HG03439 (cell line): ENCODE results near the gene OPCML.

Source experiments
- ATAC-seq: cut with Tn5 transposase; IDR thresholded peaks from one replicate; pipeline ENCODE4 v1.9.1; 2021; ENCODE audit warnings: mild to moderate bottlenecking, moderate library complexity; ENCODE audit not compliant: unreplicated experiment

OPCML gene

DNA sequence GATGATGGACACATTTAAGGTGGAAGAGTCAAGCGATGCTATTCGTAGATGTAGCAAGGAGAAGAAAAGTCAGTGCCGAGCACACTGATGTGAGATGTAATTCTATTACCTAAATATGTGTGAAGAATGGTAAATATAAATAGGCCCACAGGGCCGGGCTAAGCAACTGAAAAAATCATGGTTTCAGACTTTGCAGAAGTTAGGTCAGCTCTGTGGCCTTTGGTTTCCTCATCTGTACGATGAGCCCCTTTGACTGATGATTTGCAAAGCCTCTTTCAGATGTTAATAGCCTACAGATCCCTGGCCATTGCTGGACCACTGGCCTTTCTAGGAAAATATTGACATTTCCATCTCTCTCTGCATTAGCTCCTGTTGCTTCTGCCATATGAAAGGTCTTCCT is 570.8 kb downstream of the OPCML start:
- no peak for ATAC-seq

DNA sequence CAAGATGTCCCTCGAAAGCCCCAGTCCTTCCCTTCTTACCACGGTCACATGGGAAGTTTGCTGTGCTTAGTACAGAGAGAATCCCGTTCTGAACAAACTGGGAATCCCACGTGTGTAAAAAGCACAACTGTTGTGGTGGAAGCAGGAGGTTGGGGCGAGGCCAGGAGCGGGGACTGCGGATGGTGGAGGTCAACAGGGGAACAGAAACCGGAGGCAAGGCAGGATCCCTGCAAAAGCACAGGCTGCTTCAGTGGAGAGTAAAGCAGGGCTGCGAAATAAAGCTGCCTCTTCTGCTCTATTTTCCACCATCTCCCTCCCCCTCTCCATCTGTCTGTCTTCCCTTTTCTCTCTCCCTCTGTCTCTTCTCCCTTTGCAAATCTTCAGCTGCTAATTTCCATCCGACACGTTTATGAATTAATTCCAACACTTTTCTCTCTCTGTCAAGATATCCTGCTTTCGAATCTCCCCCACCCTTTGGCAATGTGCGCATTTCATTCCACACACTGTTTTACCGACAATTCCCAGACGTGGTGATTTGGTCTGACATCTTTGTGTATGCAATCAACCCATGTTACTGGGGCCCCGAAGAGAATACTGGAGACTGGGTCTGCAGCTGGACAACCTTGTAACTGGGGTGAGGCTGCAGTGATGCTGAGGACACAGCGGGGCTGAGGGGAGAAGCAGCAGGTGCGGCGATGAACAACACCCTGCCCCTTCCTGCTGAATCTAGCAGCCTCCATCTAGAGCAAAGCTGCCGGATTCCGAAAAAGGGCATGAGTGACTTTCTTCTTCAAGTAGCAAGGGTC is 571.8 kb downstream of the OPCML start:
- ATAC-seq = no peak

DNA sequence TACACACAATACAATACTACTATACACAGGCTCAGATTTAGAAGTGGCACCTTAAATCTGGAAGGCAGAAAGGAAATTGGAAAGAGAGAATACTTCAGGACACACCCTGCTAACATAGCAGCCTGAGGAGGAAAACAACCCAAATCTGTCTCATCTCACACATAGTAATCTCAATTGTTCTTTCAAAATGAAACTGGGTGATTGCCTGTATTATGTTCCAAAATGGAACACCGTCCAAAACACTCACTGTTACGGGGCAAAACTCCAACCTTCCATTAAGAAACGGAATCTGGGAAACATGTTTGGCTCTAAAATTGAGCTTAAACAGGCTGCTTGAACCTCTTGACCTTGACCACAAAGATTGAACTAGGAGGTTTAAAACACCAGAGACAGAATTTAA is 572.6 kb downstream of the OPCML start:
- no peak for ATAC-seq

DNA sequence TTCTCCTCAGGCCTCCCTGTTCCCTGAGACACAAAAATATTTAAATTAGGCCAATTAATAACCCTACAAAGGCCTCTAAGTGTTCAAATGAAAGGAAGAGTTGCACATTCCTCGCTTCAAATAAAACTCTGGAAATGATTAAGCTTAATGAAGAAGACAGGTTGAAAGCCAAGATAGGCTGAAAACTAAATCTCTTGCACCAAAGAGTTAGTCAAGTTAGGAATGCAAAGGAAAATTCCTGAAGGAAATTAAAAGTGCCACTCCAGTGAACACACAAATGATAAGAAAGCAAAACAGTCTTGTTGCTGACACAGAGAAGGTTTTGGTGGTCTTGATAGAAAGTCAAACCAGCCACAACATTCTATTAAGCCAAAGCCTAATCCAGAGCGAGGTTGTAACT is 574.4 kb downstream of the OPCML start:
- ATAC-seq = no peak

DNA sequence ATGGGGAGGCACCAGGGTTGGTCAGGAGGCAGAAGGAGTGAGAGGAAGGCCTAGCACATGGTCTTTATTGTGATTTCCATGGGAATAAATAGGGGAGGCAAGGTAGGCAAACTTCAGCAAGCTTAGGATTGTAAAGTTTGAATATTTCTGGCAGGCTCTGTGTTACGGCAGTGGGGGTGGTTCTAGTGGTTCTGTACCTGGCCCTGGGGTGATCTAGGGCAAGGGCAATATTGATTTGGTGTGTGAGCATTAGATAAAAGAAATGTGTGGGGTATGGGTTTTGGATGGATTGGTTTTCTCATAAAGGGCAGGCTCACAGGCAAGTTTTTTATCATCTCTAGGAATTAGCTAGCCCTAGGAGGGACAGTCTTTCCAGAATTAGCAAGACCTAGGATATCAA is 584.0 kb downstream of the OPCML start:
- no peak for ATAC-seq

DNA sequence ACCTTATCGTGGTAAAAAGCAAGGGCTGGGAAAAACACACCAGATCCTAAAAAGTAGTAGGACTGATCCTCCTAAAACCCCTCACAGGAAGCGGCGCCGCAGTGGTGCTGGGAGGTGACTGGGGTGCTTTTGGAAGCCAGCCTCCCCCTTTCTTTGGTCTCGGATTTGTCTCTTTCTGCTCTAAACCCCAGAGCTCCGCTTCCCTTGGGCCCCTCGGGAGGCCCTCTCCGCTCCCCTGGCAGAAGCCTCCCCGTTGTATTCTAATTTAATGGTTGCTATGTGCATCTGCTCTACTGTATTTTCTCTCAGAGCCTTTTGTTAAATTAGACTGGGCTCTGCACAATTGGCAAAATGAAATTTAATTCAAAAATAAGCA is 587.7 kb downstream of the OPCML start:
- no peak for ATAC-seq

DNA sequence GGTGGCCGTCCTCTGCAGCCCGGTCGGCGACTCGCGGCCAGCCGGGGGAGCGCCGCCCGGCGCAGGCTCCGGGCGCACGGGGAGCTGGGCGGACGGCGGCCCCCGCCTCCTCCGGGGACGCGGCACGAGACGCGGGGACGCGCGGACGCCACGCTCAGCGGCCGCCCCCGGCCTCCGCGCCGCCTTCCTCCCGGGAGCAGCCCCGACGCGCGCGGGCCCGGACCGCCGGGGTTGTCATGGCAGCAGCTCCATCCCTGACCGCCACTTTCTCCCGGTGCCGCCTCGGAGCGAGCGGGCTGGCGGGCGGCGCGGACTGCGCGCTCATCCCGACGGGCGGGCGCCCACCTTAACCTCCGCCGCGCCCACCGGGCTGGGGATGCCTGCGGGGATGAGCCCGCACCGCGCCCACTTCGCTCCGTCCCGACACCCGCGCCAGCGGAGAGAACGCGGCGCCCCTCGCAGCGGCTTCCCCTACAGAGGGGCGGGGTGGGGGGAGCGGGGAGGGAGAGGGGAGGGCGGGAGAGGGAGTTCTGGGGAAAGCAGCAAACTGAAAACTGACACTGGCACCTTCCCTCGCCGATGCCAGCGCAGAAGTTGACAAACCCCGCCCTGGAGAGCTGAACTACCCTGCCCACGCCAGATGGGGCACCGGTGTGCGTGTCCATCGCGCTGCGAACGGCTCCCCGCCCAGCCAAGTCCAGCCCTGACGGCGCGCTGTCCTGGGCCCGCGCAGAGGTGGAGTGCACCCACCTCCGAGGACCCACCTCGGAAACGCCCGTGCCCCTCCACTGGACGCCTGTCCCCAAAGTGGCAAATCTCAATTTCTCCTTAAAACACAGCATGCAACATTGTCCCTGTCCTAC is 588.4 kb downstream of the OPCML start:
- no peak for ATAC-seq

DNA sequence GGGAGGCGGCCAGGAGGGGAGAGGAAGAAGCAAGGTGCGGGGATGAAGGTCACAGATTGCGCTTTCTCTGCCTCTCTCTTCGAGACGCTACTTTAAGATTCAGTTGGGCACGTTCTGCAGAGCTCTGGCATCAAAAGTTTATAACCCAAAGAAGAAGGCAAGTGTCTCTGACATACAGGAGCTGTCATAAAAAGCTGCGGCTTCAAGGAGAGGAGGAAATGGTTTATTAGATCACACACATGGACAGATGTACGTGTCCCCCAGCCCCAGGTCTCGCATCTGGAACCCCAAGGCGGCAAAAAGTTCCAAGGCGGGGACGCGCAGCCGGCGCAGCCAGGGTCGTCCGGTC is 589.0 kb downstream of the OPCML start:
- no peak for ATAC-seq

DNA sequence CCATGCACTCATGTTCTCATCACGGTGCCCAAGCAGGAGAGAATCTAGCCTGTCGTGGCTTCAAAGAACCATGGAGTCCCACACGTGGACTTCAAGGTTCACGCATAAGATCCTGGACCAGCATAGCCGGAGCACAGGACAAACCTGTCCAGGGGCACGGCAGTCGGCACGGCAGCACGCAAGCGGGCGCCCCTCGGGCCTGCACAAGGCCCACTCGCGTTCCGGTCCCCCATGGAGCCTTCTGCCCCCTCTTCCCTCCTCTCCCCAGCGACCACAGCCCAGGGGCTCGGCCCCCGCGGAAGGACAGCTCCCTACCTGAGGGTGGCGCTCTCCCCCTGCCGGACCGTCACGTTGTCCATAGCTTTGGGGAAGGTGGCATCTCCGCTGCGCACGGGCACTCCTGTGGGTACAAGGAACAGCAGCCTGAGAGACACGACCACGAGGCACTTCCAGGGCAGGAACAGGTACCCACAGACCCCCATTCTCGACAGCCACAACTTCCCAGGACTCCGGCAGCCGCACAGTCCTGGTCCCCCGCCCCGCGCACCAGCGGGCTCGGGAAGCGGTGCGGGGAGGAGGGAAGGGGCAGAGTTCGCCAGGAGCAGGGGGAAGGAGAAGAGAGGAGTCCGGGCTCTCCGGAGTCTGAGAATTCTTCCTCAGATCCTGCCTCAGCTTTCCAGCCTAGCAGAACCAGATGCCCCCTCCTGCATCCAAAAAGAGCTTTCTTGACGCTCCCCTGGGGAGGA is 589.5 kb downstream of the OPCML start:
- ATAC-seq = no peak

DNA sequence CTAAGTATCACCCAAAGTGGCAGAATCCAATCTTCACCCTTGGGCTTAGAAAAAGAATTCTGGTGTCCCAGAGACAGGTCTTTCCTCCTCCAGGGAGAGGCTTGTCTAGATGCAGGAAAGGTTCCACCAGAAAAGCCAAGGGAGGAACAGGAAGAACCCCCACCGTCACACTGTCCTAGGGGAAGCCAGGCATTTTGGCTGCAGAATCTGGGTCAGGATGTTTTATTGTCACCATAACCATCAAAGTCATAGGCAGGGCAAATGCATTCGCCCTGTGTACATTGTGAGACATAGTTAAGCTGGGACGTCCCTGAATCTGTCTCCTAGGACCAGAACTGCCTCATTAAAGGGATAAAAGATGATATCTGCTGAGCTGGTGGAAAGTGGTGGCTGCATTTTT is 590.5 kb downstream of the OPCML start:
- no peak for ATAC-seq

DNA sequence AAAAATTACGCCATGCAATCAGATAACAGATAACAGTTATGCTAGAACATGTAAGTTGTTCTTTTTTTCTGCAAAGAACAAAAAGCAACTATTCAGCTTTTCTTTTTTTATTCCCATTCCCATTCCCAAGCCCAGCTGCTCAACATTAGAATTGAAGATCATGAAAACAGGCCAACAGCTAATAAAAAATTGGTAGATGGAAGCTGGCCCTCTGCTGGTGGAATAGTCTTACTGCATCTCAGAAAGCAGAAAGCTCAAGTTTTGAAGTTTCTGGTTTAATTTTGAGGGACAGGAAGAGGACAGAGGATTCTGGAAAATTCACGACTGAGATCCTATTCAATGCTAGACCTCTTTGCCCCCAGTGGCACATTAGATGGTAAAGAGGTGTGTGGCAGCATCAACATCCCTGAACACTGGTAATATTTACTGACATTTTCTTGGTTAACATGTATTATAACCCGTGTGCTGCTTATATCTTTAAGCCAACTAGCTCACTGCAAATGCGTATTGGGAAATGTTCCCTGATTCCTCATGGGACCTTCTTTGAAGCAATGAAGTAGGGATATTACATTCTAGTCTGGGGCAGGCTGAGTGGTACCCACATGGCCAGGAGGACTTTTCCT is 591.2 kb downstream of the OPCML start:
- no peak for ATAC-seq

DNA sequence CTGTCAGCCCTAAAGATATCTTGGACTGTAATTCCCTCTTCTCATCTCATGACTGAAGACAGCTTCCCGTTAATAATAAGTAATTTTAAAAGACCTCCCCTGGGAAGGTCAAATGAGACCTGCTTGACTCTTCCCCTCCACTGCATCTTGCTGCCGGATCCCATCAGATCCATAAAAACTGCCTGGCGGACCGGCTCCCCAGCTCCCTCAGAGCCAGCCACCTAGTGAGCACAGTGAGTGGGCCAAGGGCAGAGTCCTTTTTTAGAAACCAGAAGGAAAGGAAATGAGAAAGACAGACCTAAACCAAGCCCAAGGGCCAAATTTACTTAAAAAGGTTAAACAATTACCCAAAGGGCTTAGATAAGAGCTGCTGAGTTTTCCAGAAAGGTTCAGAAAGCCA is 595.3 kb downstream of the OPCML start:
- ATAC-seq = no peak

DNA sequence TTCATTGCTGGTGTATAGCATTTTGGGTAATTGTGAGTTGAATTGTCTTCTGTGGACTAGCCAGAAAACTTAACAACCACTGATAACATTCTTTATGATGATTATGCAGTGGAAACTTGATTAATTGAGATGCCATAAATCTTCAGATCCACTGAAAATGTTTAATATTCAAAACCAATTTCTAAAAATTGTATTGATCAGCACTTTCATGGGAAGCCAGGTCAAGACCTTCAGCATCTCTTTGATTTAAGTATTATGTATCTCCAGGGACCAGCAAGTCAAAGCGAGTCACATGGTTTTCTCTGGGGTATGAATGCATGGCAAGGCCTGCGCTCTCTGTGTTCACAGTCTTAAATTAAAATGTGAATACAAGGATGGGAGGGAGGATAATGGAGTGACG is 596.9 kb downstream of the OPCML start:
- ATAC-seq = no peak

DNA sequence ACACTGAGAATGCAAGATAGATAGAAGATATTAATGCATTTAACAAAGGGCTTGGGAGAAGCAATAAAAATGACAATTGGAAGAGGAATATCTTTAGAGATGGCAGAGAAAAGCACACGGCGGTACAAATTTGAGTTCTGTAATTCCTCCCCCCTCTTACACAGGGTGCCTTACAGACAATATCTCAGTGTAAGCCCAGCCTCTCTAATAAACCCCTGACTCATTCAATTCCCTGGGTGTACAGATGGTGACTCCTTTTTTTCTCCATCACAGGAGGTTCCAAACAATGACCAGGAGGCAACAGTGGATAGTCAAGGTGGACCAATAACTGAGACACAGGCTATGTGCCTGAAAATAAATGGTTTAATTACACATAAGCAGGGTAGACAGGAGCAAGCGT is 598.6 kb downstream of the OPCML start:
- ATAC-seq = no peak

DNA sequence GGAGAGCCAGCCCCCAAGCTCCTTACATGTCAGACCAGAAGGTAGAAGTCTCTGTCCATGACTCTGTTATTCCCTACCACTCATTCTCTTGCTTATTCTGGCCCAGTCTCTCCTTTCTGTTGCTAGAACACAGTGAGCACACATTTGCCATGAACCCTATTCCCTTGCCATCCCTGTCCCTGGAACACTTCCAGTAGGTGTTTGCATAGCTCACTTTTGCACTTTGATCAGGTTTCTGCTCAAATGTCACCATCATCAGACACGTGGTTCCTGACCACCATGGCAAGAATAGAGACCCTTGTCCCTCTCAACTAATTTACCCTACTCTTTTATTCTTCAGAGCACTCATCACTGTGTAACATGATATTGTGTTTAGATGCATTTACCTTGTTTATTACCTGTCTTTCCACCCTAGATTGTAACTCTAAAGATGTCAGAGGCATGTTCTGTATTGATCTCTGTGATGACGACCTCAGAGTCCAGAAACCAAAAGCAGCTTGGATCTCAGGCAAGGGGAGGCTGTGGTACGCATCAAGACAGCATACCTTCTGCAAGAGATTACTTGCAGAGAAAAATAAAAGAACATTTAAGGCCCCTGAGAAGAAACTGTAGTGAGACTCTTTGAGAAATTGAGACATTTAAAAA is 606.4 kb downstream of the OPCML start:
- no peak for ATAC-seq

DNA sequence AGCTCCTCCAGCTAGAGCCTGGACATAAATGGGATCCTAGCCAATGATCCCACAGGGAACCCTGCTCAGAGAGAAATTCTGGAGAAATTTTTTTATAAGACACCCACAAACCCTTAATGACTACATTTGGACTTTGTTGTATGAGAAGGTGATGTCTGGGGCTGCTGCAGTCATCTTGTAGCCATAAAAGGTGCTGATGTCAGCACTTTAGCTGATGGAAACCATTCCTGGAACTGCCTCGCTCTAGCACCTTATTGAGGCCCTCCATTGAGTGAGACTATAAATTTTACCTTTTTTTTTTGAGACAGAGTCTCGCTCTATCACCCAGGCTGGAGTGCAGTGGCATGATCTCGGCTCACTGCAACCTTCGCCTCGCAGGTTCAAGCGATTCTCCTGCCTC is 610.7 kb downstream of the OPCML start:
- ATAC-seq = no peak

DNA sequence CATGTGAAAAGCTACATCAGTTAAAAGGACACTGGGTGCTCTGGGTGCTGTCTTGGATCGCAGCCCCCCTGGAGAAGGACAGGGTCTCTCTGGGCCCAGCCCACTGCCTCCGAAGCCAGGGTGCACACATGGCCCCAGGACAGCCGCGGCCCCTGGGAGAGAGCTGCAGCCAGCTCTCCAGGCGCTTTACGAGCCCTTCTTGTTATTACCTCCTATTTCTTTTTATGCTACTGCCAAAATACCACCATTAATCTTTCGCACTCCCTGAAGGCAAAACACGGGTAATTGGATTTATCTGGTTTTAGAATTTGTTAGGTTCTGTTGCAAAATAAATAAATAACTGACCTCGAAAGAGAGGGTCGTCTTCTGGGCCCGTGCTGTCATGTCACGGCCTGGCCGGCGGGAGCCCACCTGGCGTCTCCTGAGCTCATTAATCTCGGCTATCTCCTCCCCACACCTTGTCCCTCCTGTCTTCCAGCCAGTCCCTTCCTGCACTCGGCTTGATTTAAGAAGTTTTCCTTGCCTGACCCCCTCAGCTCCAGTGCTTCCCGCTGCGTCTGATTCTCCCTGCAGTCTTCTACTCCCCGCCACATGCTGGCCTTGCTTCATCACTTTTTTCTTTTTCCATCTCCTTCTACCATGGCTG is 611.7 kb downstream of the OPCML start:
- ATAC-seq = no peak

DNA sequence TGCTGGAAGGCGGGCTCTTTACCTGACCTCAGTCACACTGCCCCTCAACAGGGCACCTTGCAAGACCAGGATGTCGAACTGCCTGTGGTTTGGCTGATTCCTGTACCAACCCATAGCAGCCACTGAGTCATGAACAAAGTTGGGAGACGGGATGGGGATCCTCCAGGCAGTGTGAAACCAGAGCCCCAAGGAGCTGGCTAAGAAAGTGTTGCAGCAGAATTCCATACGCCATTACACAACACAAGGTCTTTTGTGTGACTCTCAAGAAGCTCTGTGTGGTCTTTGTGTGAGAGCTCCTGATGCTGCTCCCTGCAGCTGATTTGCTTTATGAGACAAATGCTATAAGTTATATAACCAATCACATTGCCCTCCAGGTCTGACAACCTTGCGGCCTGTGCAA is 617.7 kb downstream of the OPCML start:
- no peak for ATAC-seq

DNA sequence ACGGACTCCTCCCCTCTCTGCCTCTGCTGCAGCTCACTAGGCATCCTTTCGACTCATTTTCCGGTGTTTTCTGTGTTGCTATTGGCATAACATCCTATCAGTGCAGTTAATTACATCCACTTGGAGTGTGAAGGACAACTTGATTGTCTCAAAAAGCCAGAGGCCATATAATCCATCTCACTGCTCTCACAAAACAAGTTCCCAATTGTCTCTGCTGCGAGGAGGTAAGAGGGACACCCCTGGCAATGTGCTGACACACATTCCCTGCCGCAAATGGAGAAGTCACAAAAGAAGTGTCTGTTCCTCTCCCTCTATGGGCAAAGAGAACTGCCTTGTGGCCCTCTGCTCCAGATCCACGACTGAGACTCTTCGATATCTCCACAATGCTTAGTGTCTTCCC is 618.4 kb downstream of the OPCML start:
- ATAC-seq = no peak

DNA sequence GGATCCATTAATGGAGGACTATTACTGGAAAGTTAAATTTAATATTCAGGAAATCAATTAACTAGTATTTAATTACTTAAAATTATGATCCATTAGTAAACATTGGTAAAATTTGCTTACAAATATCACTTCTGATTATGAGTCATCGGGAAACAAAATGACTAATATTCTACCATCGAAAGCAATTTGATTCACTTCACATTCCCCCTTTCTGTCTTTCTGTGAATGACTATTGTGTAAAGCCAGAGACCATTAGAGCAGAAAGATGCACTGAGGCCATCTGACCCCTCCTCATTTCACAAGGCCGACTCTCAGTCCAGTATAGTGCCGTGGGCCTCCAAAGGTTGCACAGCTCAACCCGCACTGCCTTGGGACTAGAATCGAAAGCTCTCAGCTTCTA is 619.0 kb downstream of the OPCML start:
- ATAC-seq = no peak
